NCI-H2196 (cell line): ENCODE results near the gene CCDC81.
"Not testable (repeated sequence)": the region's sequence is repeated elsewhere in the genome, so short reads cannot be mapped to it uniquely, and the experiment has no call there.

ENCODE experiments used
- DNase-seq: peaks from one replicate; lab custom pipeline; 2025; ENCODE audit not compliant: unreplicated experiment; lab: John Stamatoyannopoulos, UW

CCDC81 gene

DNA sequence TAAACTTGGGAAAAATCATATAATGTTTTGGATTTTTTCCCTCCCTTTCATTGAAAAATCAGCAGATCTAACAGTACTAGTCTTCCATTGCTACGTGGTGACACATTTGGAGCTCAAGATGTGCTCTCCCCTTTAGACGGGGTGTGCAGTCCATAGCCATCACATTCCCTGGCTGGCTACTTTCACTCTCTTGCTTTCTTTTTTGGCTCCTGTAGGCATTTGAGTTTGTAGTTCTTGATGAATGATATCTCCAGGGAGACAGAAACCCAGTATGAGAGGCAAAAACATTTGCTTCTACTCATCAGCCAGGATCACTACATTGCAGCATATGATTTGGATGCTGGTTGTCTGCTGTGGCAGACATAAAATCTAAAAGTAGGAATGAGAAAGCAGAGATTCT, 12.1 kb downstream of the CCDC81 start:
- no peak for DNase-seq

DNA sequence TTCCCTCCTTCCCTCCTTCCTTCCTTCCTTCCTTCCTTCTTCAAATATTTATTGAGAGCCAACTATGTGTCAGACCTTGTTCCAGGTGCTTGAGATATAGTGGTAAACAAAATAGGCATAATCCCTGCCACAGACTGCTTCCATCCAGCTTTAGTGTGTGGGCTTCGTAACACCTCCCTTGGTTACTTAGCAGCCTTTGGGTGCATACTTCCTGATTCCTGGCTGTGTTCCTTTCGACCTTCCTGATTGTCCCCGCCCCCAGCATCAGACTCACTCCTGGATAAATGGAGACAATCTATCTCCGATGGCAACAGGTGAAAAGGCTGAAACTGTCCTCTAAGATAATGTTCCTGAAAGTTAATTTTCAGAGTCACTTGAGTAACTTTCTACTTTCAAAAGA, 13.5 kb downstream of the CCDC81 start:
- no peak for DNase-seq

DNA sequence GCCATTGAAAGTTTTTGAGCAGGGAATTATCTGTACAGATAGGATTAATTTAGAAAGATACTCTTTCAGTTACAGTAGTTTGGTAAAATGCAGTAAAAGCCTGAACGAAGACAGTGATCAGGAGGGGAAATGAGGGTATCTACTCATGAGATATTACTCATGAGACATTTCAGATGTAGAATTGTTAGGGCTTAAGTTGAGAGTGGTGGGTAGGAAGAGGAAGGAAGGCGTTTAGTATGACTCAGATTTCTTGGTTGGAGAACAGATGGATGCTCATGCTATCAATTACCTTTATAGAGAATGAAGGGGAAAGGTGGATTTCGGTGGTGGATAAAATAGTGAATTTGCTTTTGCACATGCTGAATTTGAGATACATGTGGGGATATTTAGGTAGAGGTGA, 15.8 kb downstream of the CCDC81 start:
- DNase-seq, result no peak

DNA sequence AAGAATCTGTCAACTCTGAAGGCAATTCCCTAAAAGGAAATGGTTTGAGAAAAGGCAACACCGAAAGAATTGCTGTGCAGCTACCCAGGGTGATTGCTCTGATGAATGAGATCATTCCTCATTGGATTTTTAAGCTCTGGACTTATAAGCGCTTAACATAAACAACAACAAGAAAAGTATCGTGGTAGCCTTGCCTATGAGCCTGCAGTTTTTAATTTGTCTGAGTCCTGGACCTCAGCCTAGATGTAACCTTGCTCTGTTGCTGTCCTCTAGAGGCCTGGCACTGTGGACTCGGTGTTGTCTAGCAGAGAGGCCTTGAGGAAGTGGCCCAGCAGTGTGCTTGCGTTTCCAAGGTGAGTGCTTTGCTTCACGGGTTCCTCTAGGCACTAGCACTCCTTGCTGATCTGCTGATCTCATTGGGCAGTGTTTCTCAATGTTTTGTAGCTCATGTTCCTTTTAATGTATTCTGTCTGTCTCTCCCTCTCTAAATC, 20.4 kb downstream of the CCDC81 start:
- no peak for DNase-seq

DNA sequence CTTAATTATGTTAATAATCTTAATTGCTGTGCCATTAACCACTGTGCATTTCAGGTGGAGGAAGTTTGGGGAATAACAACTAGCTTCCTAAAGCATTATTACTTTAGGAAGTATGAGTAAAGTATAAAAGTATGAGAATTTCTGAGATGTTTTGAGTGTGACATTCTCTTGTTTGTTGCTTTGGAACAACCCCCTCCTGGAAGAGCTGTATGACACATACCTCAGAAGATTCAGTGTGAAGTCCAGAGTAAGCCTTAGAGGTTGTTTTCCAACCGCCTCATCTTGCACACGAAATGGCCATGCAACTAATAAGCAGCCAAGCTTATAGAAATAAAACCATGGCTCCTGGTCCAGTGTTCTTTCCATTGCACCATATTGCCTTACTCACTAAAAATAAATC, 21.7 kb downstream of the CCDC81 start:
- no peak for DNase-seq

DNA sequence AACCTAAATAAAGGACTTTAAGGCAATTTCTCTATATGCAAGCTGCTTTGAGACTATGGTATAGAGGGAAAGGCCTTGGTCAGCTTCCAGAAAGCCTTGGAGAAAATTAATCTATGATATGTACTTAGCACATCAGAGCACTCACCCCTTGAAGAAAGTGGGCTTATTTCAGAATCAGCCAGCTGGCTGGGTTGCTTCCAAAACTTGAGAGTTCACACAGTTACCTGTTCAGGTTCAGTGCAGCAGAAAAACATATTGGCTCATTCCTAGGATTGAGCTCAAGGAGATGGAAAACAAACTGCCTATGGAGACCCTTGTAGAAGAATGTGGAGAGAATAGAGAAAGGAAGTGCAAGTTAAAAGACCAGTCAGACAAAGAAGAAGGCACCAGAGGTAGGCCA, 22.7 kb downstream of the CCDC81 start:
- no peak for DNase-seq

DNA sequence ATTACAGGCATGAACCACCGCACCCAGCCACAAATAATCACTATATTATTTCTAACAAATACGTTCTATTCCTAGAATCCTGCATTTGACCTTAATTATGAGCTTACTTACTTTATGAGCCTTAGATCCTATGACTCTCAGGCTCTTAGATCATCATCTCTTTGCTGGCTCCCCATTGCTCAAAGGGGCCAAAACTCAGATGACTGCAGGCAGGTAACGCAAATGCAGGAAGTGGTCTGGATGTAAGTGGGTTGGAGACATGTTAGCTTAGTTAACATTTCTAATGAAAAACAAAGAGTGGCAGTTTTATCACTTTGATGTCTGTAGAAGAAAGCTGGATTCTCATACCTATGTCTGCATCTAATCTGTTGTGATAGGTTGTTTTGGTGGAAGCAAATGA, 23.4 kb downstream of the CCDC81 start:
- DNase-seq, result no peak

DNA sequence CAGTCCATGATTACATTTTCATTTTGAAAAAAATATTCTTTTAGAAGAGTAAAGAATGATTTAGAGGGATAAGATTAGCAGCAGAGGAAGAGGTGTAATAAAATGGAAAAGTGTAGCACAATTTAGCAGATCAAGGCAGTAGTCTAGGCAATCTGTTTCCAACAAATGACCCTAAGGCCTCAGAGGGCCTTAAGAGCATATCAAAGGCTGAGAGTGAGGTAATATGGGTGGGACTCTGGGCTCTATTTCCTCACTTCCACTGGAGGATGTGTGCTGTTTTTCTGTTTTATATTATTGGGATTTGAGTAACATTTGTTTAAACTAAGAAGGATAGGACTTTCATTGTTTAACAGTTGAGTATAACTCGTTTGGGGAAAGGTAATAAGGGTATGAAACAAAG, 28.8 kb downstream of the CCDC81 start:
- DNase-seq, result no peak

DNA sequence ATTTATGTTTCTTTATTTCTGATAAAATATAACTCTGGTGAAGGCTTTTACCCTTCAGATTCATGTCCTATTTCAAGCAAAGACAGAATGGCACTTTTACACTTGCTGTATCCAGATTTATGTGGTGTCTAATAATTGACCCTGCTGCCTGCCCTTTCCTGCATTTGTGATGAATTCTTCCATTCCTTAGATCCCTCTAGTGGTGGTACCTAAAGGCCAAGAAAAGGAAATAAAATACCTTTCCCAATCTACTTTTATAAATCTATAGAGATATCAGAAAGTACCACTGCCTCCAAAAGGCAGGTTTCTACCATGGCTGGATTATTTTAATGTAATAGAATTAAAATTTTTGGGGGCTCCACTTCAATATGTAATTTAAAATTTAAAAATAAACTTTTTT, 34.2 kb downstream of the CCDC81 start:
- DNase-seq, result no peak

DNA sequence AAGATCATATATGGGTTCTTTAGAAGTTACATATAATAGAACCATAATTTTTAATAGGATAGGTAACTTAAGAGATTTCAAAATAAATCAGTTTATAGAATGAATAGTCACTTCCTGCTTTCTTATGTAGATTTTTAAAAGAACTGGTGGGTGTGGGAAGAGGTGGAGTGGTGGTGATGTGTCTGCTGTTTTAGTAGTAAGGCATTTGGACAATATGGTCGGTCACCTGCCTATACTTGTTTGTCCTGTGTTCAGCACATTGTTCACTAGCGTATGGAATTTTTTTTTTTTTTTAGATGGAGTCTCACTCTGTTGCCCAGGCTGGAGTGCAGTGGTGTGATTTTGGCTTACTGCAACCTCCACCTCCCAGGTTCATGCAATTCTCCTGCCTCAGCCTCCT, 39.3 kb downstream of the CCDC81 start:
- no peak for DNase-seq

DNA sequence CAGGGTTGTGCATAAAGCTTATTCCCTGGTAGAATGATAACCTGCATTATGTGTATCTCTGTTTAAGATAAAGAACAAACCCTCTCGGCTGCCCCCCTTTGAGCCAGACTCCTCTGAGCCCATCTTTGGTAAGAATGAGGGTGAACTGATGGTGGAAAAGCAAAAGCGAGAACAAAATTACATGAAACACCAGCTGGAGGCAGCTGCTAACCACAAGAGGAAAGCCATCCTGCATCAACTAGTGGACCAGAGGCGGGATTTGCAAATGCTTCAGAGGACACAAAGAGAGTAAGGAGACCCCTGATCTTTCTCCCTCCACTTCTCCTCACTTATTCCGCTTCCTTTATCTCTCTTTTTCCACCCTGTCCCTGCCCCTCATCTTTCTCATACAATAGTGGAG, 40.3 kb downstream of the CCDC81 start:
- no peak for DNase-seq

DNA sequence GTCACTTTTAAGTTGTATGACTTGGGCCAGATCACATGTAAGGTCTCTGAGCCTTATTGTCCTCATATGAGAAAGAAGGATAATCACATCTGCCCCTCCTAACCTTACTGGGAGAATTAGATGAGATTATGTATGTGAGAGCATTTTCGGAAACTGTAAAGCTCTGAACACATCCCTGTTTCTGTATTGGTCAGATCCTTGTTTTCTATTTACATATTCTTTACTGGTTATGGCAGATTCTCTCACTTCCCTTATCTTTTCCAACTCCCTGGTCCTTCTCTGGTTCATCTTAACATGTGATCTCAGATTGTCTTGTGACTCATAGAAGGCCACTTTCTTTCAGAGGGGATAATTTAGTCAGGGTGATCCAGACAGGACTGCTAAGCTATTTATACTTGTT, 41.8 kb downstream of the CCDC81 start:
- no peak for DNase-seq

DNA sequence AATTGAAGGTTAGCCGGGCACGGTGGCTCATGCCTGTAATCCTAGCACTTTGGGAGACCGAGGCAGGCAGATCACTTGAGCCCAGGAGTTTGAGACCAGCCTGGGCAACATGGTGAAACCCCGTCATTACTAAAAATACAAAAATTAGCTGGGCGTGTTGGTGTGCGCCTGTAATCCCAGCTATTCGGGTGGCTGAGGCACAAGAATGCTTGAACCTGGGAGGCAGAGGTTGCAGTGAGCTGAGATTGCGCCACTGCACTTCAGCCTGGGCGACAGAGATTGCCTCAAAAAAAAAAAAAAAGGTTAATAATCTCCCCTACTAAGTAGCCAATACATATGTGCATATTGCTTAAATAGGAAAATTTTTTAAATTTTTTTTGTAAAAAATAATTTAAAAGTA, 42.3 kb downstream of the CCDC81 start:
- DNase-seq, result not testable (repeated sequence)

DNA sequence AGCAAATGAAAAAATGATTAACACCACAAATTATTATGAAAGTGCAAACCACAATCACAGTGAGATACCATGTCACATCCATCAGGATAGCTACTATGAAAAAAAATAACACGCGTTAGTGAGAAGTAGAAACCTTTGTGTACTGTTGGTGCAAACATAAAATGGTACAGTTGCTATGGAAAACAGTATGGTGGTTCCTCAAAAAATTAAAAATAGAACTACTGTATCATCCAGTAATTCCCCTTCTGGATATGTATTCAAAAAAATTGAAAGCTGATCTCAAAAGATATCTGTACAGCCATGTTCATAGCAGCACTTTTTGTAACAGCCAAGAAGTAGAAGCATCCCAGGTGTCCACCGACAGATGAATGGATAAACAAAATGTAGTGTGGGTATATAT, 43.4 kb downstream of the CCDC81 start:
- DNase-seq, result no peak

DNA sequence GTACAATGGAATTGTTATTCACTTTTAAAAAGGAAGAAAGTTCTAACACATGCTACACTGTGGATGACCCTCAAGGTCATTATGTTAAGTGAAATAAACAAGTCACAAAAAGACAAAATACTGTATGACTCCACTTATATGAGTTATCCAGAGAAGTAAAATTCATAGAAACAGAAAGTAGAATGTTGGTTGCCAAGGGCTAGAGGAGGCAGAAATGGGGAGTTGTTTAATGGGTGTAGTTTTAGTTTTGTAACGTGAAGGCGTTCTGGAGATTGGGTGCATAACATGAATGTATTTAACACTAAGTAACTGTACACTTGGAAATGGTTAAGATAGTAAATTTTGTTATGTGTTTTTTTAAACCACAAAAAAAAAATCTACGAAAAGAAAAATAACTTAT, 43.8 kb downstream of the CCDC81 start:
- DNase-seq, result no peak

DNA sequence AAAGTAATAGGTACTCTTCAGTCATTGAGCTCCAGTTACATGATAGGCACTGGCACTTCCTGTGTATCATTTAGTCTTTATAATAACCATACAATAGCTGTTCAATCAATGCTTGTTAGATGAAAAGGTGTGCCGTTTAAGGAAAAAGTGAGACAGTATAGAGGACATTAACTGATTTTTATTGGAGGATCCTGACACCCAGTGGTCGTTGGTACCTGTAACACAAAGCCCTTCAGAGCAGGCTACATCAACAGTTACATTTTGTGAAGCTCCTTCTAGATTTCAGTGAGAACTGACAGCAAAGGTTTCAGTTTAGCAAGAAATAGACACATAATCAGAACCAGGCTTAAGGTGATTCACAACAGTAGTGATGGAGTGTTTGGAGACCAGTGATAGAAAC, 44.2 kb downstream of the CCDC81 start:
- DNase-seq, result peak; percentile 22

DNA sequence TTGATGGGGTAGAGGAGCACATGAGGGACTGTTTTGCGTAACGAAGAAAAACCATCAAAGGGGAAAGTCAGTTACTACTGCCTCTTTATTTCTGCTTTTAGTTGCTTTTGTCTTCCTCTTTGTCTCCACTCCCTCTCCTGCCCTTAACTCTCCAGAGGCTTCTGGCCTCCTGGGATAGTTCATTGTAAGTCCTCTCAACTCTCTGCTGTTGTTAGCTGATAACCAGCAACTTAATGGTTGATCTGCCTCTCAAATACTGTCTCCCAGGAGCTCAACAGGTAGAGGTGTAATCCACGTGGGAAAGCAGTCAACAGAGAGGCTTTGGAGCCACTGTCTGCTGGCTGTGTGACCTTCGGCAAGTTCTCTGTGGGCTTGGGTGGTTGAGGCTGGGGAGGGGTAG, 47.3 kb downstream of the CCDC81 start:
- DNase-seq, result no peak

DNA sequence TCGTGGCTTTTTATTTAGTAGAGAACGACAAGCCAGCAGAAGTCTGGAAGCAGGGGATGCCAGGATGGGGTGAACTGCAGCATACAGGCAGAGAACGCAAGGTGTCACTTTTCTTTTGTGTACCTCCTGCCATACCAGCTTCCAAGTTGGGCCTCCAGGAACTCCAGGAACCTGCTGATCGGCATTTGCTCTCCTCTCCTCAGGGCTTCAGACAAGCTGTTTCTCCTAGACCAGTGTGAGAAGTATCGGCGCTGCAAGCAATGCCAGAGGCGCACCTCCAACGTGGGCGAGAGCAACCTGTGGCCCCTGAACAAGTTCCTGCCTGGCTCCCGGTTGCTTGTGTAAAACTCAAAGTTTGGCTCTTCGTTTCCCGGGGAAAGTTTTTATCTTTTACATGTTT, 47.7 kb downstream of the CCDC81 start:
- DNase-seq, result no peak

DNA sequence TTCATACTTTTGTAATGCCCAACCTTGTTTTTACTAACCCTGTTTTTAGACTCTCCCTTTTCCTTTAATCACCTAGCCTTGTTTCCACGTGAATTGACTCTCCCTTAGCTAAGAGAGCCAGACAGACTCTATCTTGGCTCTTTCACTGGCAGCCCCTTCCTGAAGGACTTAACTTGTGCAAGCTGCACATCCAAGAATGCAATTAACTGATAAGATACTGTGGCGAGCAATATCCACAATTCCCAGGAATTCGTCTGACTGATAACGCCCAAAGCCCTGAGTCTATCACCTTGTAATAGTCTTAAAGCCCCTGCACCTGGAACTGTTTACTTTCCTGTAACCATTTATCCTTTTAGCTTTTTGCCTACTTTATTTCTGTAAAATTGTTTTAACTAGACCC, 48.8 kb downstream of the CCDC81 start:
- DNase-seq, result not testable (repeated sequence)

DNA sequence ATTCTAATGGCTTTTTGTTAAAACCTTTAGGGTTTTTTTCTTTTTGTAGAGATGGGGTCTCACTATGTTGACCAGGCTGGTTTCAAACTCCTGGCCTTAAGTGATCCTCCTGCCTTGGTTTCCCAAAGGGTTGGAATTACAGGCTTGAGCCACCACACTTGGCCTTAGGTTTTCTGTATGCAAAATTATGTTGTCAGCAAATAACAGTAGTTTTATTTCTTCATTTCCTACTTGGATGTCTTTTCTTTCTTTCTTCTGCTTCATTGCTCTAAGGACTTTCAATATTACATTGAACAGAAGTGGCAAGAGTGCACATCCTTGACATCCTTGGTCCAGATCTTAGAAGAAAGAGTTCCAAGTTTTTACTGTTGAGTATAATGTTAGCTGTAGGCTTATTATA, 52.8 kb downstream of the CCDC81 start:
- no peak for DNase-seq

DNA sequence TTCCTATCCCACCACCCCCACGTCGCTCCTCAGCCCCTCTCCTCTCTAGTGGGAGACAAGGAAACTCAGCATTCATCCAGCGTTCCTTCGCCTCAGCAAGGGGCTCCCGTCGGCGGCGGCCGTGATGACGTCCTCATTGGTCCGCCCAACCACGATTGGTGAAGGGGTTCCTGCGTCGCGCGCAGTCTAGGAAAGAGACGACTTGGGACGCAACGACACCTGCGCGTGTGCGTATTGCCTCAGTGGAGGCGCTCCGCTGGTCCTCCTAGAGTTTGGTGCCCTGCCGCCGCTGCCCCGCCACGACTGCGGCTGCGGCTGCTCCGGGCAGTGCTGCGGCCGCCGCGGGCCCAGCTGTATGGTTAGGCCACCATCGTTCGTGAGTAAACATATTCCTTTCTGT, 56.6 kb downstream of the CCDC81 start:
- DNase-seq, result no peak

DNA sequence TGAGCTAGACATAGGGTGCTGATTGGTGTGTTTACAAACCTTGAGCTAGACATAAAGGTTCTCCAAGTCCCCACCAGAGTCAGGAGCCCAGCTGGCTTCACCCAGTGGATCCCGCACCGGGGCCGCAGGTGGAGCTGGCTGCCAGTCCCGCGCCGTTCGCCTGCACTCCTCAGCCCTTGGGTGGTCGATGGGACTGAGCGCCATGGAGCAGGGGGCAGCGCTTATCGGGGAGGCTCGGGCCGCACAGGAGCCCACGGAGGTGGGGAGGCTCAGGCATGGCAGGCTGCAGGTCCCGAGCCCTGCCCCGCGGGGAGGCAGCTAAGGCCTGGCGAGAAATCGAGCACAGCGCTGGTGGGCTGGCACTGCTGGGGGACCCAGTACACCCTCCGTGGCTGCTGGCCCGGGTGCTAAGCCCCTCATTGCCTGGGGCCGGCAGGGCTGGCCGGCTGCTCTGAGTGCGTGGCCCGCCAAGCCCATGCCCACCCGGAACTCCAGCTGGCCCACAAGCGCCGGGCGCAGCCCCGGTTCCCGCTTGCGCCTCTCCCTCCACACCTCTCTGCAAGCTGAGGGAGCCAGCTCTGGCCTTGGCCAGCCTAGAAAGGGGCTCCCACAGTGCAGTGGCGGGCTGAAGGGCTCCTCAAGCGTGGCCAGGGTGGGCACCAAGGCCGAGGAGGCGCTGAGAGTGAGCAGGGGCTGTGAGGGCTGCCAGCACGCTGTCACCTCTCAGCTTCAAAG, 58.8 kb downstream of the CCDC81 start:
- DNase-seq, result not testable (repeated sequence)

DNA sequence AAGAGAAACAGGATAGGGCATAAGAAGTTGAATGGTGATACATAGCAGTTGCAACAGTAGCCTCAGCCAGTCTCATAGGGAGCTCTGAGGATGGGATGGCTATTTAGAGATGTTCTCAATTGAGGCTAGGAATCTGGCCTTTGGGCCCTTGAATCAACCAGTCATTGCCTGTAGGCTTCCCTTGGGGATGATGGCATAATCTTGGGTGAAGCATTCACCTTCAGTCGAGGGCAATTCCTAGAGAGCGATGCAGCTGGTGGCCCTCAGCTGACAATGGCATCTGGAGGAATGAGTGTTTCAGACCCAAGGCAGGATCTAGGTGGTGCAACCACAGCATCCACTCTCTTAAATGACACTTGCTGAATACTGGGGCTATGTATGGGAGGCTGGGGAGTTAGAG, 61.0 kb downstream of the CCDC81 start:
- DNase-seq, result no peak
